ENCODE data around the gene RAP1B.

RAP1B gene

GRCh38 chr12:68610370-68611093 is at the start of gene RAP1B:
Gene RAP1B, plus strand, starts transcription at chr12:68610899. Its CDS starts 37,826 bp downstream, at chr12:68648725.
- Histone ChIP-seq H3K27me3 (ENCODE audit: control insufficient read depth in 1 of 2, insufficient read depth in 2 of 2, low read length in 2 of 2) (no peaks in the 10 kb centered on the region), H3K9me3 (ENCODE audit: control insufficient read depth in 1 of 2, low read length in 2 of 2) (no peaks in the 10 kb centered on the region), H3K4me3 (ENCODE audit: low read depth in 1 of 2, low read length in 2 of 2) (peak within 1 kb of the TSS; percentile 92 to 93), H3K36me3 (ENCODE audit: control insufficient read depth in 1 of 2, insufficient read depth in 2 of 2, low read length in 2 of 2) (peaks cover 0 to 5% of the 10 kb centered on the region in 2 donors), H3K4me1 (ENCODE audit: control insufficient read depth in 1 of 2, insufficient read depth in 2 of 2, low read length in 2 of 2) (peaks cover 31 to 33% of the 10 kb centered on the region in 2 donors), H3K9ac (ENCODE audit: low read depth in 1 of 2, low read length in 2 of 2) (peak within 1 kb of the TSS; percentile 95 to 98), H3K27ac (ENCODE audit: low read depth, low read length) (peak within 1 kb of the TSS; percentile 99)

- Histone ChIP-seq H3K9ac (ENCODE audit: low read depth in 1 of 2, low read length in 2 of 2) (no peak overlapping the region), H3K27ac (ENCODE audit: low read depth, low read length) (no peak overlapping the region), H3K27me3 (ENCODE audit: control insufficient read depth in 1 of 2, insufficient read depth in 2 of 2, low read length in 2 of 2) (no peaks in the 10 kb centered on the region), H3K36me3 (ENCODE audit: control insufficient read depth in 1 of 2, insufficient read depth in 2 of 2, low read length in 2 of 2) (no peaks in the 10 kb centered on the region), H3K9me3 (ENCODE audit: control insufficient read depth in 1 of 2, low read length in 2 of 2) (no peaks in the 10 kb centered on the region), H3K4me1 (ENCODE audit: control insufficient read depth in 1 of 2, insufficient read depth in 2 of 2, low read length in 2 of 2) (peaks cover 5% of the 10 kb centered on the region in 2 donors), H3K4me3 (ENCODE audit: low read depth in 1 of 2, low read length in 2 of 2) (no peak overlapping the region)
Observed at GRCh38 chr12:68561830-68562229, 48.9 kb upstream of the RAP1B start.

DNA sequence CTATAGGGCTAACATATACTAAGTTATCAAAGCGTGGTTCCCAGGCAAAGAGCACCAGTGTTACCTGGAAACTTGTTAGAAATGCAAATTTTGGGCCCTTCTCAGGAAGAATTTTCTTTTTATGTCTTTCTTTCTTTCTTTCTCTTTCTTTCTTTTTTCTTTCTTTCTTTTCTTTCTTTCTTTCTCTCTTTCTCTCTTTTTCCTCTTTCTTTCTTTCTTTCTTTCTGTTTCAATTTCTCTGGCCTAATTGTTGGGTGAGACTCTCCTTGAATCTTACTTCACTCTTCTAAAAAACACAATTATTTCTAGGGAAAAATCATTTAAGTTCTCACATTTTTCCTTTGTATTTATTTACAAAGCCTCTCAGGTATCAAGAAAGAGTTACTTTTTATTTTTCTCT is 46.5 kb upstream of the RAP1B start:
- peaks cover 5% of the 10 kb centered on the region in 2 donors for H3K4me1 ChIP-seq (ENCODE audit: control insufficient read depth in 1 of 2, insufficient read depth in 2 of 2, low read length in 2 of 2)
- H3K36me3 ChIP-seq (ENCODE audit: control insufficient read depth in 1 of 2, insufficient read depth in 2 of 2, low read length in 2 of 2): no peaks in the 10 kb centered on the region
- H3K27ac ChIP-seq (ENCODE audit: low read depth, low read length): no peak overlapping the region
- H3K9ac ChIP-seq (ENCODE audit: low read depth in 1 of 2, low read length in 2 of 2): no peak overlapping the region
- no peak overlapping the region for H3K4me3 ChIP-seq (ENCODE audit: low read depth in 1 of 2, low read length in 2 of 2)
- H3K9me3 ChIP-seq (ENCODE audit: control insufficient read depth in 1 of 2, low read length in 2 of 2): no peaks in the 10 kb centered on the region
- no peaks in the 10 kb centered on the region for H3K27me3 ChIP-seq (ENCODE audit: control insufficient read depth in 1 of 2, insufficient read depth in 2 of 2, low read length in 2 of 2)

DNA sequence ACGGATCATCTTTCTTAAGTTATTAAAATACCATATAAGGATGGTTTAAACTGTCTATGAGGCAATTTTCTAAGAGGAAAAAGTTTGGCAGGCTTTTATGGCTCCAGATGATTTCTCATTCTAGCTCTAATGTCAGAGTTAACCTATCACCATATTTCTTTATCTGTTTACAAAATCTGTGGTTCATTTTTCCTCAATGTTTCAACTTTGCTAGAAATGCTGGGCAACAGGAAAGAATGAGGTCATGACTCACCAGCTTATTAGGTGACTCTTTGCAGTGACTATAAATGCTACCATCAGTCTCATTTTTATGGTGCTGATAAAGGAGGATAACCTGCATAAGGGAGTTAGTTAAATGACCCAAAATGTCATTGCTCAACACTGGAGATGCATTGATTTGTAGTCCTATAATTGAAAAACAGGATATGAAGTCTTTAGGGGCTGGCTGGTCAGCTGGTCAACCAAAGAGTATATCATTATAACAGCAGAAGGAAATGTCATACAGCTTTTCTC is 45.3 kb upstream of the RAP1B start:
- no peaks in the 10 kb centered on the region for H3K9me3 ChIP-seq (ENCODE audit: control insufficient read depth in 1 of 2, low read length in 2 of 2)
- H3K4me1 ChIP-seq (ENCODE audit: control insufficient read depth in 1 of 2, insufficient read depth in 2 of 2, low read length in 2 of 2): peaks cover 0 to 5% of the 10 kb centered on the region in 2 donors
- no peak overlapping the region for H3K9ac ChIP-seq (ENCODE audit: low read depth in 1 of 2, low read length in 2 of 2)
- H3K27ac ChIP-seq (ENCODE audit: low read depth, low read length): no peak overlapping the region
- H3K4me3 ChIP-seq (ENCODE audit: low read depth in 1 of 2, low read length in 2 of 2): no peak overlapping the region
- H3K36me3 ChIP-seq (ENCODE audit: control insufficient read depth in 1 of 2, insufficient read depth in 2 of 2, low read length in 2 of 2): no peaks in the 10 kb centered on the region
- H3K27me3 ChIP-seq (ENCODE audit: control insufficient read depth in 1 of 2, insufficient read depth in 2 of 2, low read length in 2 of 2): no peaks in the 10 kb centered on the region

GRCh38 chr12:68568922-68569569 is 41.7 kb upstream of the RAP1B start:
- H3K27ac ChIP-seq (ENCODE audit: low read depth, low read length): no peak overlapping the region

GRCh38 chr12:68572661-68573060 is 38.0 kb upstream of the RAP1B start:
- Histone ChIP-seq H3K9me3 (ENCODE audit: control insufficient read depth in 1 of 2, low read length in 2 of 2) (no peaks in the 10 kb centered on the region), H3K4me3 (ENCODE audit: low read depth in 1 of 2, low read length in 2 of 2) (no peak overlapping the region), H3K4me1 (ENCODE audit: control insufficient read depth in 1 of 2, insufficient read depth in 2 of 2, low read length in 2 of 2) (no peaks in the 10 kb centered on the region), H3K27ac (ENCODE audit: low read depth, low read length) (no peak overlapping the region), H3K36me3 (ENCODE audit: control insufficient read depth in 1 of 2, insufficient read depth in 2 of 2, low read length in 2 of 2) (no peaks in the 10 kb centered on the region), H3K27me3 (ENCODE audit: control insufficient read depth in 1 of 2, insufficient read depth in 2 of 2, low read length in 2 of 2) (no peaks in the 10 kb centered on the region), H3K9ac (ENCODE audit: low read depth in 1 of 2, low read length in 2 of 2) (no peak overlapping the region)

More at GRCh38 chr12:68568922-68569569, 41.7 kb upstream of the RAP1B start:
- no peak overlapping the region for H3K9ac ChIP-seq (ENCODE audit: low read depth in 1 of 2, low read length in 2 of 2)
- H3K36me3 ChIP-seq (ENCODE audit: control insufficient read depth in 1 of 2, insufficient read depth in 2 of 2, low read length in 2 of 2): no peaks in the 10 kb centered on the region
- no peak overlapping the region for H3K4me3 ChIP-seq (ENCODE audit: low read depth in 1 of 2, low read length in 2 of 2)
- H3K9me3 ChIP-seq (ENCODE audit: control insufficient read depth in 1 of 2, low read length in 2 of 2): no peaks in the 10 kb centered on the region
- no peaks in the 10 kb centered on the region for H3K27me3 ChIP-seq (ENCODE audit: control insufficient read depth in 1 of 2, insufficient read depth in 2 of 2, low read length in 2 of 2)
- peaks cover 0 to 5% of the 10 kb centered on the region in 2 donors for H3K4me1 ChIP-seq (ENCODE audit: control insufficient read depth in 1 of 2, insufficient read depth in 2 of 2, low read length in 2 of 2)

DNA sequence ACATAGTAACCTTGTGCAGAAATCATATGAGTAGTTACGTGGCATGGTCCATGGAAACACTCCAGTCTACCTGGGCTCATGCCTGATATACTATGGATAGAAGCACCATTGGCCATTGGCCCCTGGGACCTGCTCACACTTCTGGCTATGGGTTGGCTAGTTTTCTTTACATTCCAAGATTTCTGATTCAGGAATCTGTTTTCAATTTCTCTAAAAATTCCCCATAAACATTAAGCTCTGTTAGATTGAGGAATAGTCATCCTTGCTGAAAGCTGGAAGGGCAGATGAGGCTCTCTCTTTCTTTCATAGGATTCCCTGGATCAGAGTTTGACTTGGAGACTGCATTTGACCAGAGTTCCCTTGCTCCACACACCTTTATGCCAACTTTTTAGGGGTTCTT is 37.3 kb upstream of the RAP1B start:
- H3K9ac ChIP-seq (ENCODE audit: low read depth in 1 of 2, low read length in 2 of 2): no peak overlapping the region

DNA sequence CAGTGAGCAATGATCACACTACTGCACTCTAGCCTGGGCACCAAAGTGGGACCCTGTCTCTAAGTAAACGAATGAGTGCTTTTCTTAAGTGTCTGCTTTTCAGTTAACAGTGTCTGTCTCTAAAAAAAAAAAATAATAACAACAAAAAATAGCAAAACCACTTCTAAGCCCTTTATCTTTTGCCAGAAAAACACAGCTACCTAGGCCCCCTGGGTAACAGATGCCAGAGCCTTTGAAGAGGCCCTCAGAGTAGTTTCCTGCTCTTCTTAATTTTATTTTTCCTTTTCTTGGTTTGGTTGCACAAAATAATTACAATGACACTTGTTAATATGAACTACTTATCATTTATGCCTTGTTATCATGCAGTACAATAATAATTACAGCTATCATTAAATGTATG is 32.8 kb upstream of the RAP1B start:
- no peaks in the 10 kb centered on the region for H3K9me3 ChIP-seq (ENCODE audit: control insufficient read depth in 1 of 2, low read length in 2 of 2)
- H3K4me3 ChIP-seq (ENCODE audit: low read depth in 1 of 2, low read length in 2 of 2): no peak overlapping the region
- no peak overlapping the region for H3K9ac ChIP-seq (ENCODE audit: low read depth in 1 of 2, low read length in 2 of 2)
- H3K27ac ChIP-seq (ENCODE audit: low read depth, low read length): no peak overlapping the region
- no peaks in the 10 kb centered on the region for H3K4me1 ChIP-seq (ENCODE audit: control insufficient read depth in 1 of 2, insufficient read depth in 2 of 2, low read length in 2 of 2)
- no peaks in the 10 kb centered on the region for H3K27me3 ChIP-seq (ENCODE audit: control insufficient read depth in 1 of 2, insufficient read depth in 2 of 2, low read length in 2 of 2)
- no peaks in the 10 kb centered on the region for H3K36me3 ChIP-seq (ENCODE audit: control insufficient read depth in 1 of 2, insufficient read depth in 2 of 2, low read length in 2 of 2)

More for the DNA sequence above, 37.3 kb upstream of the RAP1B start:
- Histone ChIP-seq H3K27ac (ENCODE audit: low read depth, low read length) (no peak overlapping the region), H3K4me3 (ENCODE audit: low read depth in 1 of 2, low read length in 2 of 2) (no peak overlapping the region), H3K9me3 (ENCODE audit: control insufficient read depth in 1 of 2, low read length in 2 of 2) (no peaks in the 10 kb centered on the region), H3K36me3 (ENCODE audit: control insufficient read depth in 1 of 2, insufficient read depth in 2 of 2, low read length in 2 of 2) (no peaks in the 10 kb centered on the region), H3K27me3 (ENCODE audit: control insufficient read depth in 1 of 2, insufficient read depth in 2 of 2, low read length in 2 of 2) (no peaks in the 10 kb centered on the region), H3K4me1 (ENCODE audit: control insufficient read depth in 1 of 2, insufficient read depth in 2 of 2, low read length in 2 of 2) (no peaks in the 10 kb centered on the region)

DNA sequence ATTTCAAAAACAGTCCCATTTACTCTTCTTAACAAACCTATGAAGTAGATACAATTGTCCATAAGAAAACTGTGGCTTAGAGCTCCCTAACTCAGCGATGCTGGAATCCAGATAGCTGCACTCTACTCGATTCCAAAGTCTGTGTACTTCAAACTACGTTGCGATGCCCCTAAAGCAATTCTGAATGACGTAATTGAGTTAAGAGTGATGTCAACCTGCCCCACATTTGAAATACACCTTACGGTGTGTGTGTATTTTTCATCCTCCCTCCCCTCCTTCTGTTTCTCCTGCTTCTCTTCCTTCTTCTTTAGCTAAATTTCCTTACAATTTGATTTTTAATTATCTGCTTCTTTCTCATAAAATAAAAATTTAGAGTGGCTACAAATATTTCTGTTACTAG is 31.9 kb upstream of the RAP1B start:
- Histone ChIP-seq H3K27ac (ENCODE audit: low read depth, low read length) (no peak overlapping the region), H3K9ac (ENCODE audit: low read depth in 1 of 2, low read length in 2 of 2) (no peak overlapping the region), H3K9me3 (ENCODE audit: control insufficient read depth in 1 of 2, low read length in 2 of 2) (no peaks in the 10 kb centered on the region), H3K36me3 (ENCODE audit: control insufficient read depth in 1 of 2, insufficient read depth in 2 of 2, low read length in 2 of 2) (no peaks in the 10 kb centered on the region), H3K27me3 (ENCODE audit: control insufficient read depth in 1 of 2, insufficient read depth in 2 of 2, low read length in 2 of 2) (no peaks in the 10 kb centered on the region), H3K4me3 (ENCODE audit: low read depth in 1 of 2, low read length in 2 of 2) (no peak overlapping the region), H3K4me1 (ENCODE audit: control insufficient read depth in 1 of 2, insufficient read depth in 2 of 2, low read length in 2 of 2) (no peaks in the 10 kb centered on the region)

GRCh38 chr12:68579254-68579653 is 31.4 kb upstream of the RAP1B start:
- Histone ChIP-seq H3K36me3 (ENCODE audit: control insufficient read depth in 1 of 2, insufficient read depth in 2 of 2, low read length in 2 of 2) (no peaks in the 10 kb centered on the region), H3K4me1 (ENCODE audit: control insufficient read depth in 1 of 2, insufficient read depth in 2 of 2, low read length in 2 of 2) (no peaks in the 10 kb centered on the region), H3K9ac (ENCODE audit: low read depth in 1 of 2, low read length in 2 of 2) (no peak overlapping the region), H3K4me3 (ENCODE audit: low read depth in 1 of 2, low read length in 2 of 2) (no peak overlapping the region), H3K27ac (ENCODE audit: low read depth, low read length) (no peak overlapping the region), H3K27me3 (ENCODE audit: control insufficient read depth in 1 of 2, insufficient read depth in 2 of 2, low read length in 2 of 2) (no peaks in the 10 kb centered on the region), H3K9me3 (ENCODE audit: control insufficient read depth in 1 of 2, low read length in 2 of 2) (no peaks in the 10 kb centered on the region)

Data from duodenal mucosa (tissue), 2 donors.